DMS79 (cell line): ENCODE data around the gene IFNL1.
"Not testable (repeated sequence)": the region's sequence is repeated elsewhere in the genome, so short reads cannot be mapped to it uniquely, and the experiment has no call there.

ENCODE experiments used
- DNase-seq: peaks from one replicate; lab custom pipeline; 2025; lab: John Stamatoyannopoulos, UW

Gene IFNL1

DNA sequence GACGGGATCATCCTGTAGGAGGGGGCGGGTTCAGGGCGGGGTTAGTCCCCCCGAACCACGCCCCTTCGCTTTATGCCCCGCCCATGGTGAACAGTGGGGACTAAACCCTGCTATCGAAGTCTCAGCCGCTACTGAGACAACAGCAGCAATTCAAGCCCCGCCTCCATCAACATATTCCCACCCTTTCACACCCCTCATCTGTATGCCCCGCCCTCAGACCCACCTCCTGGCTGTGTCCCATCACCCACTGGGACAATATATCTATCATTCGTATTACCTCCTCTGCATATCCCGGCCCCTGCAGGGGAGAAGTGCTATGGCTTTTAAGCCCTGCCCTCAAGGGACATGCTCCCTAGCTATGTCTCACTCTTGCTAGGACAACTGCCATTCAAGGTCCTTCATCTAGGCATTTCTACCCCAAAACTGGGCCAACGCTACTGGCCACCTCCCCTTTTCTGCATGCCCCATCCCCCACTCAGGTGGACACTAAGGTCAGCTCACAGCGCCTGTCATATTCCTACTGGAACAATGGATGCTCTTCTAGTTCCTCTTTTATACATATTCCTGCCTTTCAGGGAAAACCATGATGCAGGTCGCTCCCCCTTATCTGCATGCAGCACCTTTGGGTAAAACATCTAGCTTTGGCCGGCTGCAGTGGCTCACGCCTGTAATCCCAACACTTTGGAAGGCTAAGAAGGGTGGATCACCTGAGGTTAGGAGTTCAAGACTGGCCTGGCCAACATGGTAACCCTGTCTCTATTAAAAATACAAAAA lies 12.5 kb downstream of the IFNL1 start:
- no peak for DNase-seq

DNA sequence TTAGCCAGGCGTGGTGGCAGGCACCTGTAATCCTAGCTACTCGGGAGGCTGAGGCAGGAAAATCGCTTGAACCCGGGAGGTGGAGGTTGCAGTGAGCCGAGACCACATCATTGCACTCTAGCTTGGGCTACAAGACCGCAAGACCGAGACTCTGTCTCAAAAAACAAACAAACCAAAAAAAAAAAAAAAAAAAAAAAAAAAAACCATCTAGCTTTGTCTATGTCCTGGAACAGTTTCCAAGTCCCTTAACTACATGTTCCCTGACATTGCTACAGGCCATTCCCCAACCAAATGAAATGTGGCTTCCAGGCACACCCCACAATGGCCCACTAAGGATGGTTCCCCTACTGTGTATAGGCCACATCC lies 13.1 kb downstream of the IFNL1 start:
- not testable (repeated sequence) for DNase-seq

DNA sequence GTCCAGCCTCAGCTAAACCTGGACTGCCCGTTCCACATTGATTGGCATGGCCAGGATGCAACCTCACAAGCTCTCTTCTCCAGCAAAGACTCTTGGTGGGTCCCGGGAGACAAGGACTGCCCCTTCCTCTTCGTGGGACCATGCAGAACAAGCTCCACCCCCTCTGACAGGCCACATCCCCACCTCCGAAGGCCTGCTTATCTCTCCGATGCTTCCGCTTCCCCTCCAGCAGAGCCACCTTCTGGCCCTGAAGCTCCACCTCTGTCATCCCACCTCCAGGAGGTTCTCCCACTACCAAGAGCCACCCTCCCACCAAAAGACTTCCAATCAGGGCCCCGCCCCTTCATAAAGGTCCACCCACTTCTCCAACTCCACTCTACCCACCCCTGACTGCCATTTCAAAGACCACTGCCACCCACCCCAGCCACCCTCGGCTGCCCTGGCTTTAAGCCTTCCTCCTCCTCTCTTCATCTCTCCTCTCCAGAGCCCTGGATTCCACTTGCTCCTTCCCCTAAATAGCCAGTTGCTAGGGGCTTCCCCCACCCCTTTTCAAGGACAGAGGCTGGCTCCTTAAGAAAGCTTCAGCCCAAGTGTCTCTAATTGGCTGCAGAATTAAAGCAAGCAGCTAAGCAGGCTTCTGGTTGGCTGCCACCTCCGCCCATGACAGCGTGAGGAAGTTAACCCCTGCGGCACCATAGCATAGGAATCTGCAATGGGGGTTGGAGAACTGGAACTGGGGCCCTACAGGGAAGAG lies 14.5 kb downstream of the IFNL1 start:
- no peak for DNase-seq

DNA sequence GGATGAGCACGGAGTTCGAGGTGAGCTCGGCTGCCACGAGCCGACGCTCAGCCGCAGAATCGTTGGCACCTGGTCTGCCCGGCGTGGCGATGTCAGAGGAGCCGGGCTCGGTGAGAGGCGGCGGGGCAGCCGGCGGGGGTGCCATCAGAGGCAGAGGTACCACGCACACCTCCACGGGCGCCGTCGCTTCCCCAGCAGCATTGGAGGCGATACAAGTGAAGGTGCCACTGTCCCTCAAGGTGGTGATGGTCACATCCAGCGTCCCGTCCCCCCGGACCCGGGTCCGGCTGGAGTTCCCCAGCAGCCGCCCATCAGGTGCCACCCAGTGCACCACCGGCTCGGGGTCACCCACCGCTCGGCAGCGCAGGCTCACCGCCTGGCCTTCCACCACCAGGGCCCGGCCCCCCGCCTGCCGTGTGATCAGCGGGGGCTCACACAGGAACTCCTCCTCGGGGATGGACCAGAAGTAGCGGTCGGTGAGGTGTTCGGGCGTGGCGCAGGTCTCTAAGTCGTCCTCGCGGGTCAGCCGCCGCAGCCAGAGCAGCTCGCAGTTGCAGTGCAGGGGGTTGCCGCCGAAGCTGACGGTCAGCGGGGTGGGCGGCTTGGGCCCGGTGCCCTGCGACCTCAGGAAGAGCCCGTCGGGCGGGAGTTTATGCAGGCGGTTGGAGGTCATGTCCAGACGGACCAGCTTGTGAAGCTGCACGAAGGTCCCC lies 18.0 kb downstream of the IFNL1 start:
- DNase-seq, result no peak

DNA sequence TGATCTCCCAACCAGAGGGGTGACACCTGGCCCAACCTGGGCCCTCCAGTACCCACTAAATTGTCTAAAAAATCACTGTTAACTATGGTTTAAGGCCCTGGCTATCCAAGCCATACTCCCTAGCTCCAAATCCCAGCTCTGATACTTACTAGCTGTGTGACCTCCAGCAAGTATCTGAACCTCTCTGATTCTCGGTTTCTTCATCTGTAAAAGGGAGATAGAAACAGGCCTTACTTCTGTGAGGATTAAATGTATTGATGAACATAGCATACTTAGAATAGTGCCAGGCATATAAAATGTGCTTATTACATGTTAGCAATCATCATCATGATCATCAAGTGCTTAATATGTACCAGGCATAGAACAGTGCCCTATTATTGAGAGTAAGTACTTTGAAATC lies 19.7 kb downstream of the IFNL1 start:
- no peak for DNase-seq

DNA sequence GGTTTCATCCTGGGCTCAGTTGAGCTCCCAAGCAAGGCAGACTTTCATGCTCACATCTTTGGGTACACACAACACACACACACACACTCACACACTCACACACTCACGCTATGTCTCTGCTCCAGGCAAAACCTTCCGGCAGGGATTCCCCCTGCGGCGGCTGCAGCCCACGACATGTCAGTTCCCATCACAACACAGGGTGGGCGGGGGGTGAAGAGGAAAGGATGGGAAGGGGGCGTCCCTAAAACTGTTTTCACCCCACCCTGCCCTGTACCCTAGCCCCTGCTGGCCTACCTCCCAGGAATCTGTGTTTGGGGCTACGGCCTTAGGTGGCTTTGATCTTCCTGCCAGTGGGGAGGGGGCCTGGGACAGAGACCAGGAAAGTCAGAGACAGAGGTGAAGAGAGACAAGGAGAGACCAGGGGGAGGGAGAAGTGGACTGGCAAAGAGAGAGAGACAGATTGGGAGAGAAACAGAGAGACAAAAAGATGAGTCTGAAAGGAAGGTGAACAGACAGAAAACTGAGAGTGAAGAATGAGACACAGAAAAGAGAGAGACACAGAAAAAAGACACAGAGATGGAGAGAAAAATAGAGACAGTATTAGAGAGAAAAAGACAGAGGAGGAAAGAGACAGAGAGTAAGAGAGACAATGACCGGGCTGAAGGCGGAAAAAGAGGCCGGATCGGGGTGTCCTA lies 20.6 kb downstream of the IFNL1 start:
- no peak for DNase-seq

DNA sequence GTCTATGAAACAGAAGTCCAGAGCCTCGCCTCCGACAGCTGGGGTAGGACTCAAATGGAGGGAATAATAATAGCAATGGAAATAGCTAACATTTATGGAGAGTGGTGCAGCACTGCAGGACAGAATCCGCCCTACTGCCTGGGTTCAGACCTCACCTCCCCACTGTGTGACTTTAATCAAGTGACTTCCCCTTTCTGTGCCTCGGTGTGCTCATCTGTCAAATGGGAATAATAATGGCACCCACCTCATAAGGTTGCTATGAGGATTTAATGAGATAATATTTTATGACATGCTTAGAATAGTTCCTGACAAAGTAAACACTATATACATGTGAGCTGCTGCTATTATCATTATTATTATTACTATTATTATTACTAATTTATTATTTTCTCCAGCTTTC lies 21.3 kb downstream of the IFNL1 start:
- no peak for DNase-seq

DNA sequence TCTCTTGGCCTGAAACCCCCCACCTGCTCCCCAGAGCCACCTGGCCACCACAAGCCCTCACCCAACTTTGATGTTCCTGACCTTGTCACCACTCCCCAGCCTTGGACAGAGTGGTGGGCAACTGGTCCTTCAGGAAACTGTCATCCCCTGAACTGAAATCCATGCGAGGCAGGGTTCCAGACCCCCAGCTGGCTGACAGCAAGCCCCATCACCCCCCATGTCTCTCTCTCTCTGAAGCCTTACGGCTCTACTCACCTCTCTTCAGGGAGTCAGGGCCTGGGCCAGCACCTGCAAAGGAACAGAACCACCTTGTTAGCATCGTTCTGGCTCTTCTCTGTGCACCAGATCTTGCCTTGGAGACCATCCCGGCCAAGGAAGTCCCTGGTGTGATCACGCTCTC lies 21.9 kb downstream of the IFNL1 start:
- DNase-seq, result no peak

DNA sequence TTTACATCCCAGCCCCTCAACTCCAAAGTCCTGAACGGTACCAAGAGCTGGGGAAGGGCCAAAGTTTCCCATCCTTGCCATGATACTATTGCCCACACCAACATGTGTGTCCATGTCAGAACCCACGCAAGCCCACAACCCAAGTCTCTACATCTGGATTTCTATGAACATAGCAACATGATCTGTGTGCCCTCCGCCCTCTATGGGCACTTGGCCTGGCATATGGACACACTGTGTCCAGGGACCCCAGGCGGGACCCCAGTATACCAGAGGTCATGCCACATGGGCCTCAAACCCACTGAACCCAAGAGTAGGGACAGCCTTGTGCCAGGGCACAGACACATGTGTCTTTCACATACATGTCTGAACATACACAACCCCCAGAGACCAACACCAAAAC lies 22.5 kb downstream of the IFNL1 start:
- DNase-seq, result no peak

DNA sequence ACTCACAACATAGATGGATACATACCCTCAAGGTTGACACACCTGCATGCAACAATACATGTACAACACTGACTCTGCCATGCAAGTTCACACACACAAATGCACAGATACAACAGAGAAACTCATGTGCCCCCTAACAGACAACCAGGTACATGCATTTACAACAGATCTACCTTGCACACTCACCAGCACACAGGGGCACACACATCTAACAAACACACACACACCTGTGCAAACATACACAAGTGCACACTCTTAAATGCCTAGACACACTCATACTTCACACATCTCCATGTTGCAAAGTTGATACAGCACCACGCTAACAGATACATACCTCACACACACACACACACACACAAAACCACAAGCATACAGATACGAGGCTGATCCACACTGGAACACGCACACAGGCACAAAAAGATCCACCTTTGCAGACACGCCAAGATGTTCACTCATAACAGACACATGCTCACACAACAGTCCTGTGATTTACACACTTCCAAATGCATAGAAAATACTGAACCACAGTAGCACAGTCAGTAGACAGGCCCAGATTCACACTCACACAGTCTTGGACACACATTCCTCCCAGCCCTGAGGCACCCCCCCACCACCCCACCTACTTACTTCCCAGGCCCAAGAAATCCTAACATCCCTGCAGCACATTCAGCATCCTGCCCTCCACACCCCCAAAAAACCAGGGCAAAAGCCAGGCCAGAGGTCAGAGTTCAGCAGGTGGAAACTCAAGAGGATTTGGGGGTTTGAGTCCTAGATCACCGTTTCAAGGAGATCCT lies 23.1 kb downstream of the IFNL1 start:
- no peak for DNase-seq

DNA sequence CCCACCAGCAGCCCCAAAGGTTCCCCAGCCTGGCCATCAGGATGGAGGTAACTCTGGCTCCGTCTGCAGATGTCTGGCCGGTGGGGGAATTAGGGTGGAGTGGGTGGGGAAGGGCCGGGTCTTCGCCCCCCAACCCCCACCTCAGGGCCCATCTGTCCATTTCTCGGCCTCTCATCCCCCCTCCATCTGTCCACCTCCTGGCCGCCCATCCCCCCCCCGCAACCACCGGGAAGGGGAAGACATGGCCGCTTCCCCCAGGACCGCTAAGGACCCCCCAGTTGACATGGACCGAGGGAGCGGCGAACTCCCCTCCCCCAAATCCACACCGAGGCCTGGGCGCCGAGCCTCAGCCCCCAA lies 23.7 kb downstream of the IFNL1 start:
- no peak for DNase-seq

DNA sequence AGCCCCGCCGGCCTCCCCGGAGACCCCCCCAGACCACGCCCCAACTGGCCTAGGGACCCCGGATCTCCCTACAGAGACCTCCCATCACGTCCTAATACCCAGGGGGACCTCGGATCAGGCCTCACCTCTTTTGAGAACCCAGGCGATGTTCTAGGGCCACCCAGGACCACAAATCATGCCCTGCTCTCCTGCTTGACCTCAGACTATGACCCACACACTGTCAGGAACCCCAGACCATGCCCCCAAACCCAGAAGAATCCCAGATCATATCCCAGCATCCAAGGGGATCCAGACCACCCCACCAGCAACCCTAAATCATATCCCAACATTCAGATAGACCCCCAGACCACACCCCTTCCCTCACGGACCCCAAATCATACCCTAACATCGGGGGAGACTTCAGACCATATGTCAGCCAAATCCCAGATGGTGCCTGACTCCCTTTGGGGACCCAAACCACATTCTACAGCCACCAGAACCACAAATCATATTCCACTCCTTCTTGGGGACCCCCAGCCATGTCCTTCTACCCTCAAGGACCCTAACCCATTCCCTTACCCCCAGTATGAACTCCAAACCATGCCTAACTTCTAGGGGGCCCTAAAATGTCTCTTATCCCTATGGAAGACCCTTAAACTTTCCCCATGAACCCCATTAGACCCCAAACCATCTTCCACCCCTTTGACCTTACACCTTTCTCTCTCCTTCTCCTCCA lies 25.1 kb downstream of the IFNL1 start:
- DNase-seq, result no peak

DNA sequence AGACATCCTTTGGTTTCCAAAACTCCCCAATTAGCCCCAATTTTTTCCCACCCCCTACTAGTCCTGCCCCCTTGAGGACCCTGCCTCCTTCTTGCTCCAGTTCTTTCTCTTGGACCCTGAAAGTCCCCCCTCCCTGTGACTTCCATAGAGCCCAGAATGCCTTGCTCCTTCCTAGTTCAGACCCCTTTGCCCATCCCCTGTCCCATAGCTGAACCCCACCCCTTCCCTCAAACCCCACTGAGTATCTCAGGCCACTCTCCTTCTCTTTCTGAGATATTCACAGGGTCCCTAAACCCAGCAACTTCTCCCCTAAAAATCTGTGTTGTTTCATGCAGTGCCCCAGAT lies 25.6 kb downstream of the IFNL1 start:
- DNase-seq, result no peak

DNA sequence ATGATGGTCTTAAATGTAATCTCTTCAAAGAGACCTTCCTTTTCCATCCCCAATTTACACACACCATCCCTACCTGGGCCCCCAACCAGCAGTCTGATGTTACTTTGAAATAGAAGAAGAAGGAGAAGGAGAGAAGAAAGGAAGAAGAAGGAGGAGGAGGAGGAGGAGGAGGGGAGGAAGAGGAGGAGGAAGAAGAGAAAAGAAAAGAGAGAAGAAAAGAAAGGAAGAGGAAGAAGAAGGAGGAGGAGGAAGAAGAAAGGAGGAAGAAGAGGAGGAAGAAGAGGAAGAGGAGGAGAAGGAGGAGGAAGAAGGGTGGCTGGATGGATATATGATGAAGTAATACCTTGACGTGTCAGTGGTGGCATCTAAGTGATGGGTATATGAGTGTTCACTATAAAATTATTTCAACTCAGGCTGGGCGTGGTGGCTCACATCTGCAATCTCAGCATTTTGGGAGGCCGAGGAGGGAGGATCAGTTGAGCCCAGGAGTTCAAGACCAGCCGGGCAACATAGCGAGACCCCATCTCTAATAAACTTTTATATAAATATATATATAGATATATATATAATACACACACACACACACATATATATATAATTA lies 28.1 kb downstream of the IFNL1 start:
- DNase-seq, result no peak

DNA sequence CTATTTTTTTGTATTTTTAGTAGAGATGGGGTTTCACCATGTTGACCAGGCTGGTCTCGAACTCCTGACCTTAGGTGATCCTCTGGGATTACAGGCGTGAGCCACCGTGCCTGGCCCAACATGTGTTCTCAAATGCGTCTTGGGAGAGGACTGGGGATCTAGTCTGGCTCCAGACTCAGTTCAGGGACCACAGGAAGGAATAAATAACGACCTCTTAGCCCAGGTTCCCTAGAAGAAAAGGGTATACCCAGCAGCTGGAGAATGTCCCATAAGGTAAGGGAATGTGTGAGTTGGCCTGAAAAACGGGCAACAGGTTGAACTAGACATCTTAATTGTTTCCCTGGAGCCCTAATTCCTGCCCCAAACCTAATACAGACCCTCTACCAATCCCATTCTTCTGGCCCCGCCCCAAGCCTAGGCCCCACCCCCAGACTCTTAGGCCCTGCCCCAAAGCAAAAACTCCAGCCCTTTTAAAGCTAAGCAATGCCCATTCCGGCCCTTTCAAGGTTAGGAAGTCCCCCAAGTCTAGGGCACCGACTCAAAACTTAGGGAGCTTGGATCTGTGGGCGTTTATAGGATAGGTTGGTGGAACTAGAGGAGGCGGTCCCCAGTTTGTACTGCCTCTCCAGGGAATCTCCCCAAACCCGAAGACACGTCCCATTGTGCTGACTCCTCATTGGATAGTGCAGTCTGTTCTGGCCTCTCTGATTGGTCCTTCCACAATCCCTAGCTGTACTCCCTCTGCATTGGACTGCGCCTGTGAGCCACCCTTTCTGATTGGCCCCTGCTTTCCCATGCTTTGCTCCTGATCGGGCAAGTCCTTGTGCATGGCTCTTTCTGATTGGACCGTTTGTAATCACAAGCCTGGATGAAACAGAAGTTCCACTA lies 29.8 kb downstream of the IFNL1 start:
- DNase-seq, result no peak

DNA sequence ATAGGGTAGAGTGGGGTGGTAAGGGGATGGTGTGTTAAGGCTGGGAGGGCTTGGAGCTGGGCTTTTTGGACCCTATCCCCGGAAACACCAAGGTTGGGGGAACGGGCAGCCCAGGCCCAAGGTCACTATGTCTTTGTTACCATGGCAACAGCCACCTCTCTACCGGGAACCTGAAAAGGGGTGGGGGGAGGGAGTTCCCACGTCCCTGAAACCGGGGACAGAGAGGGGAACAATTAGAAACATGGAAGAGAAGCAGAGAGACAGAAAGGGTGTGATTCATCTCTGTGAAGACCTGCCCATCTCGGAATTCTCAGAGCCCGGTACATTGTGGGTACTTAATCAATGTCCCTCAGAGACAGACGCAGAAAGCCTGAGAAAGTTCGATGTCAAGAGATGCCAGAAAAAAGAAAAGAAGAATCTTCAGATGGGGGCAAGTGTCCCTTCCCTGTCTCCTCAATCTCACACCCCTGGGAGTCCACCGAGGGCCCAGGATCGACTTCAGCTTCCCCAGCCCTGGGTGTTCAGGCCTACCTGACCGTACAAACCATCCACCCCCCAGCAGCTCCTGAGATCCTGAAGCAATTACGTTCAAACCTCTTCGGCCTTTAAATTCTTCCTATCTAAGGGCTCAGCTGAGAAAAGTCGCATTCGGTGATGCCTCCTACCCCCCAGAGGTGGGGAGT lies 31.3 kb downstream of the IFNL1 start:
- no peak for DNase-seq

DNA sequence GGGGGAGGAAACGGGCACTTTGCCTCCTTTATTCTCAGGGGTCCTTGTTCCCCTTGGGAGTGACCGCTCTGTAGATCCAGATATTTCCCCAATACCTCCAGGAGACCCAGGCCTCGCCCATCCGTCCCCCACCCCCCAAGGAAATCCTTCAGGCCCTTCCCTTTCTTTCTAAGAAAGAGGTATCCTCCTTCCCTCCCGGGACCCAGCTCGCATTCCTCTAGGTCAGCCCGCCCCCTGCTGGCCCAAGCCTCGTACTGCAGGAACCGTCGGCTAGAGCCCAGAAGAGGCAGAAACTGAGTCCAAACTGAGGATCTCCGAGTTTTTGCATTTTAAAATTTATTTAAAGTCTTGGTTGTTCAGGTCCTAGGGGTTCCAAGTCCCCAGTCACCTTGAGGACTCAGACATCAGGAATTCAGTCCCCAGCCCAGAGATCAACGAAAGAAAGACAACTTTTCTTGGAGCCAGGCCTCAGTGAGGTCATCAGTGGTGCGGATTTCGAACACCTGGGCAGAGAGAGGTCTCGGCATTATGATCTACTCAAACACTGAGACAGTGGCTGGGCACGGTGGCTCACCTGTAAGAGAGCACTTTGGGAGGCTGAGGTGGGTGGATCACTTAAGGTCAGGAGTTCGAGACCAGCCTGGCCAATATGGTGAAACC lies 32.0 kb downstream of the IFNL1 start:
- peak; percentile 24 for DNase-seq

DNA sequence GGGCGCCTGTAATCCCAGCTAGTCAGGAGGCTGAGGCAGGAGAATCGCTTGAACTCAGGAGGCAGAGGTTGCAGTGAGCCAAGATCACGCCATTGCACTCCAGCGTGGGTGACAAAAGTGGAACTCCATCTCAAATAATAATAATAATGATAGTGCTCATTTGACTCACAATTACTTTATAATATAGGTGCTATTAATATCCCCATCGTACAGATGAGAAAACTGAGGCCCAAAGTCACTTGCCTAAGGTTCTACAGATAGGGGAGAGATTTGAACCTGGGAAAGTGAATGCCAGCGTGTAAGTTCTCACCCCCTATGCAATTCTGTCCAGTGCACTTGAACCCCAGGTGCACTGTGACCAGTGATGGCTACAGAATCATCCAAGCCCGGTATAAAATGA lies 33.7 kb downstream of the IFNL1 start:
- no peak for DNase-seq

DNA sequence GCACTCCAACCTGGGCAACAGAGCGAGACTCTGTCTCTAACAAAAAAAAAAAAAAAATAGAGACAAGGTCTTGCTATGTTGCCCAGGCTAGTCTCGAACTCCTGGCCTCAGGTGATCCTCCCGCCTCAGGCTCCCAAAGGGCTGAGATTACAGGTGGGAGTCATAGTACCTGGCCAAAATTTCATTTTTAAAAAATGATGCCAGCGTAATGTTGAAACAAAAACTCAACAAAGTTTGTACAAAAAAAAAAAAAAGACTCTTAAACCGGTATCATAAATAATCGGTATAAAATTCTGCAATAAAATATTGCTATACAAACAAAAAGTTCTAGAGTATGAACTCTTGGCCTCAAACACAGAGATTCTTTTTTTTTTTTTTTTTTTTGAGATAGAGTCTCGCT lies 36.1 kb downstream of the IFNL1 start:
- DNase-seq, result no peak
